Retinal pigment epithelial cell (primary cell): ENCODE results near the gene RIN3.
"Not testable (repeated sequence)": the region's sequence is repeated elsewhere in the genome, so short reads cannot be mapped to it uniquely, and the experiment has no call there.

Source experiments
- DNase-seq: peaks from one replicate; pipeline ENCODE4 v3.0.0-alpha.2; 2010; ENCODE audit warnings: low read depth
- H3K4me3 ChIP-seq: 2 replicates; pipeline ENCODE4 v1.5.1; 2011; ENCODE audit warnings: mild to moderate bottlenecking, low read length, control low read depth, moderate library complexity
- CTCF ChIP-seq: conservative IDR thresholded peaks from 2 replicates; pipeline ENCODE4 v1.5.1; 2011; ENCODE audit warnings: low read depth, low read length, control low read depth, inconsistent platforms

RIN3 gene

GRCh38 chr14:92679246-92679645, 165.7 kb downstream of the RIN3 start:
- H3K4me3 ChIP-seq, result no peak overlapping the region
- no peak for DNase-seq
- TF ChIP-seq CTCF, result no peak

GRCh38 chr14:92680330-92680729, 166.7 kb downstream of the RIN3 start:
- DNase-seq, result not testable (repeated sequence)

GRCh38 chr14:92680781-92681650, 167.4 kb downstream of the RIN3 start:
- H3K4me3 ChIP-seq, result no peak overlapping the region
- TF ChIP-seq CTCF, result peak; percentile 98
- DNase-seq, result no peak

More at GRCh38 chr14:92680330-92680729, 166.7 kb downstream of the RIN3 start:
- not testable (repeated sequence) for H3K4me3 ChIP-seq

- no peak for DNase-seq
- TF ChIP-seq CTCF, result no peak
These were observed 169.5 kb downstream of the RIN3 start for GRCh38 chr14:92683041-92683440.

GRCh38 chr14:92684801-92685560, 171.4 kb downstream of the RIN3 start:
- no peak for DNase-seq
- no peak overlapping the region for H3K4me3 ChIP-seq
- no peak for TF ChIP-seq CTCF

More at GRCh38 chr14:92683041-92683440, 169.5 kb downstream of the RIN3 start:
- no peak overlapping the region for H3K4me3 ChIP-seq

GRCh38 chr14:92685784-92686355, 172.3 kb downstream of the RIN3 start:
- TF ChIP-seq CTCF, result no peak
- no peak overlapping the region for H3K4me3 ChIP-seq
- DNase-seq, result no peak

GRCh38 chr14:92686411-92686899, 172.9 kb downstream of the RIN3 start:
- H3K4me3 ChIP-seq, result no peak overlapping the region
- TF ChIP-seq CTCF, result no peak
- no peak for DNase-seq
